ENCODE data around the gene CCDC195. TPM values are rescaled to one million over a fixed set of nuclear protein-coding genes. Genes with fewer than 3 reads are reported as not detected.

CCDC195 gene
- total RNA-seq, 1 experiment from 2014 or later, result not detected

- Mint-ChIP-seq H3K27me3 (ENCODE audit: low read depth) (no peaks in the 10 kb centered on the region; the same call in none of the 2 replicates), H3K4me1 (no peaks in the 10 kb centered on the region), H3K36me3 (ENCODE audit: insufficient read depth in 1 of 3, low read depth in 3 of 3) (no peaks in the 10 kb centered on the region), H3K9me3 (no peaks in the 10 kb centered on the region), H3K4me3 (no peak overlapping the region), H3K27ac (no peak overlapping the region)
- no peak overlapping the region for H2BK5ac ChIP-seq (ENCODE audit: insufficient read length, low read length)
- H3K79me1 ChIP-seq (ENCODE audit: insufficient read depth, low read depth, low read length, poor library complexity, severe bottlenecking), result no peaks in the 10 kb centered on the region
- no peaks in the 10 kb centered on the region for H3K23me2 ChIP-seq (ENCODE audit: insufficient read length, low read depth, low read length, poor library complexity, severe bottlenecking)
- H3K9me3 ChIP-seq (ENCODE audit: control insufficient read depth, low read depth, low read length), result no peaks in the 10 kb centered on the region
- no peak for DNase-seq
- no peaks in the 10 kb centered on the region for H3K4me1 ChIP-seq (ENCODE audit: insufficient read depth, low read length)
- no peak overlapping the region for H4K91ac ChIP-seq (ENCODE audit: insufficient read length, low read depth, low read length)
- no peak overlapping the region for H3K4ac ChIP-seq (ENCODE audit: low read depth, low read length)
- H2BK15ac ChIP-seq (ENCODE audit: low read depth, low read length), result no peak overlapping the region
- no peak for TF ChIP-seq CTCF (conservative IDR thresholded peaks at IDR 0.05)
- no peak overlapping the region for H3K9ac ChIP-seq (ENCODE audit: extremely low read depth, insufficient read length, low read length)
- no peak overlapping the region for H2BK12ac ChIP-seq (ENCODE audit: insufficient read length, low read depth, low read length)
- no peak overlapping the region for H4K5ac ChIP-seq (ENCODE audit: insufficient read length, low read depth, low read length)
- no peak overlapping the region for H3K23ac ChIP-seq (ENCODE audit: insufficient read length, low read depth, low read length)
- WGBS (ENCODE audit: extremely low coverage, insufficient read length, low lambda C conversion rate), result no CpG with 5 or more reads among the region's 4 CpGs
- H2AFZ ChIP-seq (ENCODE audit: low read length), result no peak overlapping the region
- H3T11ph ChIP-seq (ENCODE audit: low read length), result no peak overlapping the region
- H3K56ac ChIP-seq (ENCODE audit: insufficient read length, low read depth, low read length), result no peak overlapping the region
- no peak overlapping the region for H2BK20ac ChIP-seq (ENCODE audit: low read depth, low read length, poor library complexity, severe bottlenecking)
- no peak overlapping the region for H3K27ac ChIP-seq (ENCODE audit: insufficient read length, low read depth, low read length)
- H3K79me2 ChIP-seq (ENCODE audit: insufficient read depth, low read length), result no peaks in the 10 kb centered on the region
- no peak overlapping the region for H3K18ac ChIP-seq (ENCODE audit: insufficient read length, low read depth, low read length)
- H3K27me3 ChIP-seq (ENCODE audit: insufficient read depth, low read length), result no peaks in the 10 kb centered on the region
- H4K8ac ChIP-seq (replicated peaks; ENCODE audit: insufficient read length, low read depth, low read length), result no peak overlapping the region
- H3K14ac ChIP-seq (ENCODE audit: insufficient read depth, low read length), result no peak overlapping the region
- no peak overlapping the region for H2AK5ac ChIP-seq (ENCODE audit: insufficient read length, low read length)
- no peaks in the 10 kb centered on the region for H4K20me1 ChIP-seq (ENCODE audit: control insufficient read depth, insufficient read depth, insufficient read length)
- no peak overlapping the region for H3K4me2 ChIP-seq (ENCODE audit: insufficient read depth, insufficient read length, low read length)
- no peak overlapping the region for H2BK120ac ChIP-seq (ENCODE audit: low read depth, low read length, poor library complexity, severe bottlenecking)
Observed at GRCh38 chr2:224747765-224748164, 31.6 kb upstream of the CCDC195 start.

Data from H9 (cell line).